ENCODE measurements around the gene ADCY5. TPM values are rescaled to one million over a fixed set of nuclear protein-coding genes. Genes with fewer than 3 reads are reported as not detected.

The ADCY5 gene
- polyA plus RNA-seq, 1 donor: 10.6 TPM

DNA sequence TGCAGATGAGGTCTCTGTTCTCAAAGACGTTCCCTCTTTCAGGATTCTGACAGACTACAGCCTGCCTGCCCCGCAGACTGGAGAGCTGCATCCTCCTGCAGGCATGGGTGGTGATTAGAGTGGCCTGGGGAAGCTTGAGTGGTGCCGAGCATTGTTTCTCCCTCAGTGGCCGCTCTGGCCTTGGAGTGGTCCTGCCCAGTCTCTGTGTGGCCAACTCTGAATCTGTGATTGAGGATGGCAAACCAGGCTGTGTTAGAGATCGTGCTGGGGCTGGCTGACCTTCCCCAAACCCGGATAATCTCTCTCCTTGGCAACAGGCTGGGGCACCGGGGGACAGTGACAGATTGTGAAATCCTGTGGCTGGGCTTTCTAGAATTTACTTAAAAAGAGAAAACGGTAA is 11.0 kb upstream of the ADCY5 start:
- DNase-seq: no peak

GRCh38 chr3:123458255-123458654 is 9.4 kb upstream of the ADCY5 start:
- no peak for DNase-seq

GRCh38 chr3:123457841-123458240 is 9.0 kb upstream of the ADCY5 start:
- DNase-seq: no peak

GRCh38 chr3:123453675-123454074 is 4.8 kb upstream of the ADCY5 start:
- DNase-seq: no peak

DNA sequence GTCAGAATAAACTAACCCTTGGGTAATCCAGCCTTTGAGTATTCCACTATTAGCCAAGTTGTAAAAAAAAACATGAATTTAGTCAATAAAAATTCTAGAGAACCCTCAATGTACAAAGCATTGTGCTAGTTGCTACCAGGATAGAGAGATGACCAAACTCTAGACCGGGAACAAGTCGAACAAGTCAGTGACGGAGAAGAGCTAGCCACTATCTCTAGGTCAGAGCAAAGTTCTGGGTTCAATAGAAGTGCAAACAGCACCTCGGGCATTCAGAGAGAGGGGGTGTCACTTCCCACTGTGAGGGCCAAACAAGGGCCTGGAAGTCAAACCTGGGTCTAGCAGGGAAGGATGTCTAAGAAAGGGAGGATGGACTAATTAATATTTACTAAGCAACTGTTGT is 2.3 kb upstream of the ADCY5 start:
- no peak for DNase-seq

DNA sequence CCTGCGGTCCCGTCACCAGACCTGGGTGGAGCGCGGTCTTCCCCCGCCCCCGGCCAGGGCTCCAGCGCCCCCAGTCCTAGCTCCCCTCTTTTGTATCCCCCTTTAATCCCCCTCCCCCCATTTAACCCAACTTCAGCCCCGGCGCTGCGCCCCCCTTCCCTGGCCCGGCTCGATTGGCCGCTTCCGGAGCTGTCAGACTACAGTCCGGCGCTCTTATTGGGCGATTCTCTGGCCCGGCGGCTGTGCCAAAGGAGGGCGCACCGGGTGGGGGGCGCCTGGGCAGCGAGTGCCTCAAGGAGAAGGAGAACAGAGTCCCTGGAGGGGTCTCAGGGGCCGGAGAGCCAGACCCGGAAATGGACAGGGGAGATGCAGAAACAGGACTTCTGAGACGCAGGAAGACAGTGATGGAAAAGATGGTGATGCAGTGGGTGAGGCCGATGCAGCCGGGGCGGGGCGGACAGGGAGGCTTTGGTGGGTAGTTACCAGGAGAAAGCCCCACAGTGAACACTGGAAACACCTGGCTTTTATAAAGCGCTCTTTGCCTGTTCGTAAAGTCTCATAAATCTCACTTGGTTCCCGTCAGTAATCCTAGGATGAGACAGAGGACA is 1.2 kb upstream of the ADCY5 start:
- peak; percentile 34 for DNase-seq

DNA sequence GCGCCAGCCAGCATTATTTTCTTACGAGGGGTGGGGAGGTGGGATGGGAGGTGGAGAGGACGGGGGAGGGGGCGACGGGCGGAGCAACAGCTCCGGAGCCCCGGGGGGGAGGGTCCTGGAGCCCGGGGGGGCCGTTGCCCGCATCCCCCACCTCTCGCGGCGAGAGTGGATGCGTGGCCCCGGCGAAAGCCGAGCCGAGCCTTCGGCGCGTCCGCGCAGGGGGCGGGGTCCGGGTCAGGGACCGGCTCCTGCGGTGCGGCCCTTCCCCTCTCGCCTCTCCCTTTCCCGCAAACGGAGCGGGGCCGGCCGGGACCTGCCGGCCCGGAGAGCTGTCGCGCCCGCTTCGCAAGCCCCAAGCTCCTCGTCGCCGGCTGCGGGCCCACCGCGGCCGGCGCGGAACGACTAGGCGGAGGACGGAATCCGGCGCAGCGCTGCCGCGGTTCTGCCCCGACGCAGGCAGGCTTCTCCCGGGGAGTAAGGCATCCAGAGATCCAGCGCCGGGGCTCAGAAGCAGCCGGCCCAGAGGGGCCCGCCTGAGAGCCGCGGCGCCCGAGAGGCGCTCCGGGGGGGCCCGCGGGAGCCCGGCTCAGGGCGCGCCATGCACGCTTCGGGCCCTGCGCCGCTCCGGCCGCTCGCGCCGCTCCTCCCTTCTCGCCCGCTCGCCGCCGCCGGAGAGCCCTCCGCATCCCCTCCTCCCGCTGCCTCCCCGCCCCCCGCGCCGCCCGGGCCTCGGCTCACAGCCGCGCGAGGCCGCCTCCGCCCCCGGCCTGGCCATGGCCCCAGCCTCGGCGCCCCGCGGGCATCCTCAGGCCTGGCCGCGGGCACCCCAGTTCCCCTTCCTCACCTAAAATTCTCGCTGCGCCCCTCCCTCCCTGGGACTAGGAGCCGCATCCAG is 459 bp upstream of the ADCY5 start:
- DNase-seq: no peak

DNA sequence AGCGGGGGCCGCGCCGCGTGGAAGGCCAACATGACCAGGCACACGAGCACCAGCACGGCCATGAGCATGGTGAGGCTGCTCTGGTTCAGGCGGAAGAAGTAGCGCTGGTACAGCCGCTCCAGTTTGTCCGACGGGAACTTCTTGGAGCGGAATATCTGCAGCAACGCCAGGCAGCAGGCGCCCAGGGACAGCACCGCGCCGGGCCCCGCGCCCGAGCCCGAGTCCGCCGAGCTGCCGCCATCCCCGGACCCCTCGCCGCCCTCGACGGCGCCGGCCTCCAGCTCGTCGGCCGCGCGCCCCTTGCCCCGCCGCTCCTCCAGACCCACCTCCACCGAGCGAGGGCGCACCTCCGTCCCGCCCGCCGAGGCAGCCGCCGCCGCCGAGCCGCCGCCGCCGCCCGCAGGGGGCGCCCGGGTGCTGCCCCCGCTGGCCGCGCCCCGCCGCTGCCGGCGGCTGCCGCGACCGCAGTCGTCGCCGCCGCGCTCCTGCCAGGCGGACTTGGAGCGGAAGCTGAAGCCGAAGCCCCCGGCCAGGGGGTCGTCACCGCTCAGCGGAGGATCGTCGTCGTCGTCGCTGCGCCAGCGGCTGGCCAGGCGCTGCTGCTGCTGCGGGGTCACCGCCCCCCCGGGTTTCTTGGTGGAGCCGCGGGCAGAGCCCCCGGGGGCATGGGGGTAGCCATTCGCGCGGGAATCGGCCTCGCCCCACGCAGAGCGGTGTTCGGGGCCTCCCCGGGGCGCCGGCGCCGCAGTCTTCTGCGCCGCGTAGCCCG is 957 bp downstream of the ADCY5 start:
- no peak for DNase-seq

DNA sequence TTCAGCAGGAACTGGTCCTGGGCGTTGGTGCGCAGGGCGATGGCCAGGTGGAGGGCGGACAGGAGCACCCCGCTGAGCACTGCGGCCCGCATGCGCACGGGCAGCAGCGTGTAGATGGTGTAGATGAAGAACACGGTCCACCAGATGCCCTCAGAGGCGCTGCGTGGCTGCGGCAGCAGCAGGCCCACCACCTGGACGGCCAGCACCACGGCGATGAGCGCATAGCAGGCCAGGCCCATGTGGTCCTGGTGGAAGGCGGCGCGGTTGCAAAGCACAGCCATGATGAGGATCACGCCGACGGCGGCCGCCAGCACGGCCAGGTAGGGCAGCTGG is 1.5 kb downstream of the ADCY5 start:
- no peak for DNase-seq

- no peak for DNase-seq
Measured at GRCh38 chr3:123446610-123447109, 2.2 kb downstream of the ADCY5 start.

GRCh38 chr3:123446210-123446609 is 2.7 kb downstream of the ADCY5 start:
- DNase-seq: no peak

- no peak for DNase-seq
Measured at GRCh38 chr3:123445702-123446101, 3.2 kb downstream of the ADCY5 start.

DNA sequence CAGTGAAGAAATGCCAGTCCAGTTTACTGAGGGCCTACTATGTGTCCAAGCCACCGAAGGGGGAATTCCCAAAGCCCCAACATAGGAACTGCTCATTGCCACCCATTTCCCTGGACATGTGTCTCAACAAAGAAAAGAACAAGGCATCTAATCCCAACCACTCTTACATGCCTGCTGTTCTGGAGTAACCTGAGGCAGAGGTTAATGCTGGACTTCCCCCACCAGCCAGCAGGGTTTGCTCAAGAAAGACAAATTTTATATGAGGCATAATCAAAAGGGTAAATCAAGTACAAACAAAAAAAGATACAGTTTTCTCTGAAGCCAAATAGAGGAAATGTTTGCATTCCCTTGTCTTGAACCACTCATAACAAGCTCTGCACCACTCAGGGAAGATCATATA is 4.1 kb downstream of the ADCY5 start:
- DNase-seq: no peak

DNA sequence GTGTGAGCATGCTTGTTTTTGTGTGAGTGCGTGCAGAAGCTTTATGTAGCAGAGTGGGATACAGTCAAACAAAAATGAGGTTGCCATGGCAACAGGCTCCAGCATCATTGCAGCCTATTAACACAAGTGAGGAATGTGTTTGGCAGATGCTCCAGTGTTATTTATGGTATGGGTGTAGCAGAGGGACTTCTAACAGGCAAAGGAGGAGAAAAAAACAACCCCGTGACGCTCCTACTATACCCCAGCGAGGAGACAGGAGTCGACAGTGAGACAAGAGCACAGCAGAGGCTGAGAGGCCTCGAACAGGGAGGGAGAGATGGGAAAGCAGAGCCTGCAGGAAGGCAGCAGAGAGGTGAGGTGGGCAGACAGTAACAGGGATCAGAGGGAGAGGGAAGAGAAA is 4.9 kb downstream of the ADCY5 start:
- no peak for DNase-seq

DNA sequence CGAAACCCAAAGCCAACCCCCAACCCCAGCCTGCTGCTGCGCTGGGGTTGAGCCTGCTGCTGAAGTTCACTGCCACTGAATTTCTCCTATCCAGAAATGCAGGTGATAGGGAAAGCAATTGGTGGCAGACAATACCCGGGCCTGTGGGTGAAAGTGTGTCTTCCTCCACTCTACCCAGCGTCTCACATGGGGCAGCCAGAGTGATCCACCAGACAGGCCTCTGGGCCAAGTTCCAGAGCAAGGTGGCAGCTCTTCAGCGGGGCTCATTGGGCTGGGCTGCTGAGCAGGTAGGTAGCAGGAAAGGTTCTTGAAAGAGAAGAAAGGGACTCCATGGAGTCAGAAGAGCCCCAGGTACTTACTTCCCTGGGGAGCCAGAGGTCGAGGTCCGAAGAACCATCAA is 6.0 kb downstream of the ADCY5 start:
- DNase-seq: no peak

GRCh38 chr3:123442125-123442524 is 6.8 kb downstream of the ADCY5 start:
- DNase-seq: no peak

GRCh38 chr3:123439806-123440580 is 8.9 kb downstream of the ADCY5 start:
- DNase-seq: no peak

GRCh38 chr3:123432832-123433523 is 15.9 kb downstream of the ADCY5 start:
- DNase-seq: no peak

DNA sequence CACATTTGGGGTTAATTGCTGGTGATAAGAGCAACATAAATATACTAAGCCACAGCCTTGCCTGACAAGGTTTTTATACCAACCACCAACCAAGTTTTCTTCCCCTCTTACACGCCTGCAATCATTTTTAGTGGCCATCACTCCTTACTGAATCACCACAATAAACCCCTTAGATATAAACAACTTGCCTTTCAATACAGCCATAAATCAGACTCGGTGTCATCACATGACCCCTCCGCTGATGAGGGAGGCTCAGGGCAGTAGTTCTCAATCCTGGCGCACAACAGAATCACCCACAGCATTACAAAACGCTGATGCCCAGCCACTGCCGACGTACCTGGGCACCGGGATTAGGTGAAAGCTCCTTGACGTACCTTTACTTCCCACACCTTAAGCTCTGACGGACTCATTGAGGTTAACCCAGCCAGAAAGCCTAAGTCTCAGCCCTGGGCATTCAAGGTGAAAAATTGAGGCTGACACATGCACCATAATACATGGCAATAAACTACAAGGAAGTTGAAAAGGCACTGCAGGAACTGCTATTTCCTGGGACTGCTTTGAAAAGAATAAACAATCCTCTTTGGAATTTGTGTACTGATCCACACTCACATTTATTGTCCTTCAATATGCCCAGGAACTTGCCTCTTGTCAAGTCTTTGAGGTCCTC is 17.1 kb downstream of the ADCY5 start:
- DNase-seq: no peak

DNA sequence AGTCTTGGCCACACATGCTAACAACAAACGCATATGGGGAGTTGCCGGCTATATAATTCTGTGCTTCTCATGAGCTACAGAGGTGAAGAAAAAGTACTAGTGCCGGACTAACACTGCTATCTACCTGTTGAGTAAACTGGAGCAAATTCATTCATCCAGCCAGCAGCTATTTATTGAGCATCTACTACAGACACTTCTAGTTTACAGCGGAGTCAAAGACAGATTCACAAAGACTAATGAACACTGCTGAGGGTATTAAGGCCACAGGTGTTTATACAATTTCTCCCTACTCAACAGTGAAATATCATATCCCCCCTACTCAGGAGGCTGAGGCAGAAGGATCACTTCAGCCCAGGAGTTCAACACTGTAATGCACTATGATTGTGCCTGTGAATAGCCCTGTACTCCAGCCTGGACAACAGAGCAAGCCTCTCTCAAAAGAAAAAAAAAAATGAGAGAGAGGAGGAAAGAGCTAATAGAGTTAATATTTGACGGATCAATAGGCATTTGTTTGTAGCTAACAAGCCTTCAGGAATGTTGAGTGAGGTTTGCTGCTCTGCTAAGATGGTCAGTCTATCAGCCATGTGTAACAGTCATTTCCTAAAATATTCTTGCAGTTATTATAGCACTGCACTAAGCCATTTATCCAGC is 17.8 kb downstream of the ADCY5 start:
- no peak for DNase-seq

All from left kidney (tissue), 2 donors.